HUDEP-2 (cell line): ENCODE data around the gene BTNL8.
A peak's percentile ranks its signal among the peaks of the same experiment; 100 is the strongest.

Experiments used
- DNase-seq, 76 experiments: peaks; one replicate each; lab custom pipeline; 2025; ENCODE audit not compliant: unreplicated experiment in 76 of 76; lab: John Stamatoyannopoulos, UW

Gene BTNL8

GRCh38 chr5:180898621-180899246 is at the start of gene BTNL8:
TSS of gene BTNL8 (plus strand) at chr5:180899159. CDS start at chr5:180899311, 152 bp downstream.
- no peak for DNase-seq

- no peak for DNase-seq
Observed at GRCh38 chr5:180849827-180850226, 49.1 kb upstream of the BTNL8 start.

- no peak for DNase-seq
Observed at GRCh38 chr5:180850434-180851078, 48.4 kb upstream of the BTNL8 start.

- DNase-seq, result no peak
Observed at GRCh38 chr5:180852495-180852894, 46.5 kb upstream of the BTNL8 start.

- no peak for DNase-seq
Observed at GRCh38 chr5:180853121-180853847, 45.7 kb upstream of the BTNL8 start.

- DNase-seq, result no peak
Observed at GRCh38 chr5:180853848-180854176, 45.1 kb upstream of the BTNL8 start.

GRCh38 chr5:180858586-180858985 is 40.4 kb upstream of the BTNL8 start:
- DNase-seq, result no peak

GRCh38 chr5:180860273-180860886 is 38.6 kb upstream of the BTNL8 start:
- peak in 46 of 76 experiments; percentile 5 to 73 (median 45) for DNase-seq

- DNase-seq, result peak in 74 of 76 experiments; percentile 36 to 92 (median 81)
Observed at GRCh38 chr5:180860887-180861822, 37.8 kb upstream of the BTNL8 start, which contains the start of gene ZFP62. TSS of gene ZFP62 (minus strand) at chr5:180861276. CDS start at chr5:180861219, 57 bp downstream.

GRCh38 chr5:180862645-180863044 is 36.3 kb upstream of the BTNL8 start:
- DNase-seq, result peak in 2 of 76 experiments; percentile 8 to 12

GRCh38 chr5:180865981-180866695 is 32.8 kb upstream of the BTNL8 start:
- DNase-seq, result no peak

- DNase-seq, result no peak
Observed at GRCh38 chr5:180866985-180867384, 32.0 kb upstream of the BTNL8 start.

GRCh38 chr5:180868960-180869359 is 30.0 kb upstream of the BTNL8 start:
- DNase-seq, result peak in 69 of 76 experiments; percentile 6 to 80 (median 59)

GRCh38 chr5:180869587-180869986 is 29.4 kb upstream of the BTNL8 start:
- DNase-seq, result peak in 1 of 76 experiments; percentile 10

- no peak for DNase-seq
Observed at GRCh38 chr5:180870276-180871068, 28.5 kb upstream of the BTNL8 start.

GRCh38 chr5:180872419-180872818 is 26.5 kb upstream of the BTNL8 start:
- no peak for DNase-seq

GRCh38 chr5:180873615-180874520 is 25.1 kb upstream of the BTNL8 start:
- DNase-seq, result peak in 61 of 76 experiments; percentile 7 to 77 (median 47)
